Ammon's horn (tissue), 1 donor: ENCODE data around the gene COX6B1.
"Not testable (repeated sequence)": the region's sequence is repeated elsewhere in the genome, so short reads cannot be mapped to it uniquely, and the experiment has no call there.

Experiments used
- DNase-seq: peaks from one replicate; pipeline ENCODE4 v3.0.0-alpha.2; 2016; ENCODE audit warnings: low spot score

The COX6B1 gene

GRCh38 chr19:35648017-35648961 is at the start of gene COX6B1:
Gene COX6B1, plus strand, starts transcription at chr19:35648323. Its CDS starts 2,921 bp downstream, at chr19:35651244.
- DNase-seq, result peak; percentile 99

DNA sequence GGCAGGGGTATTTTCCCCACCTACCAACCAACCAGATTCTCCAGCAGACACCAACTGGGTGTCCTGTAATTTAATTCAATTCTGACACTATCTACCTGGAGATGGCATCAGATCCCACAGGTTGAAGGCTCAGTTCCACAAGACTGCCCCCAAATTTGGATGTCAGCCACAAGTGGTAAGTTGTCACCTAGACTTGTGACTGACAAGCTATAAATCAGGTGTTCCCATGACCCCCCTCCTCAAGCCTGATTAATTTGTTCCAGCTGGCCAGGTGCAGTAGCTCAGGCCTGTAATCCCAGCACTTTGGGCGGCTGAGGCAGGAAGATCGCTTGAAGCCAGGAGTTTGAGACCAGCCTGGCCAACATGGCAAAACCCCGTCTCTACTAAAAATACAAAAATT is 46.2 kb upstream of the COX6B1 start:
- no peak for DNase-seq

- not testable (repeated sequence) for DNase-seq
Observed at GRCh38 chr19:35604436-35604835, 43.7 kb upstream of the COX6B1 start.

GRCh38 chr19:35607170-35607569 is 41.0 kb upstream of the COX6B1 start:
- not testable (repeated sequence) for DNase-seq

GRCh38 chr19:35607661-35608060 is 40.5 kb upstream of the COX6B1 start:
- DNase-seq, result no peak

GRCh38 chr19:35608251-35608650 is 39.9 kb upstream of the COX6B1 start:
- DNase-seq, result no peak

DNA sequence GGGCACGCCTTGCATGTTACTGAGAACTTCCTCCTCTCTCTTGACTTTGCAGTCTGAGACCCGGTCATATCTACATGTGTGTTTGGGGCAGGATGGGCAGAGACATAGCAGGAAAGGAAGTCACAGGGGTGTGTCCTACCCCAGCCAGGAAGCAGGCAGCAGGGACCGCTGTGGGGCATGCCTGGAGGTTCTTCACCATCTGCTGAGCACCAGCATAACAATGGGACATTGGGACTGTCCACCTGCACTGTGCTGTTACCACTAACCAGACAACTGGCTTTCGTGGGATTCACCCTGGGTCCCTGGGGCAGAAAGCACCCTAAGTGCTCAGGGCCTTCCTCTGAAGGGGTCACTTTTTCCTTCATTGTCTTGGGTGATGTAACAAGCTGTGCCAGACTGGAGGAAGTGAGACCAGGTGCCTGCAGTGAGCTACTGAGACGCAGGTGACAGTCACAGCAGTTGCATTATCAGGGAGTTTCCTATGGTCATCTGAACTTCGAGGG is 38.2 kb upstream of the COX6B1 start:
- no peak for DNase-seq

- no peak for DNase-seq
Observed at GRCh38 chr19:35612224-35612558, 35.9 kb upstream of the COX6B1 start.

GRCh38 chr19:35612559-35613321 is 35.4 kb upstream of the COX6B1 start, which contains the start of gene HAUS5:
Gene HAUS5, plus strand, starts transcription at chr19:35612735. Its CDS starts 60 bp downstream, at chr19:35612795.
- DNase-seq, result peak; percentile 95

GRCh38 chr19:35613574-35613973 is 34.5 kb upstream of the COX6B1 start:
- no peak for DNase-seq

DNA sequence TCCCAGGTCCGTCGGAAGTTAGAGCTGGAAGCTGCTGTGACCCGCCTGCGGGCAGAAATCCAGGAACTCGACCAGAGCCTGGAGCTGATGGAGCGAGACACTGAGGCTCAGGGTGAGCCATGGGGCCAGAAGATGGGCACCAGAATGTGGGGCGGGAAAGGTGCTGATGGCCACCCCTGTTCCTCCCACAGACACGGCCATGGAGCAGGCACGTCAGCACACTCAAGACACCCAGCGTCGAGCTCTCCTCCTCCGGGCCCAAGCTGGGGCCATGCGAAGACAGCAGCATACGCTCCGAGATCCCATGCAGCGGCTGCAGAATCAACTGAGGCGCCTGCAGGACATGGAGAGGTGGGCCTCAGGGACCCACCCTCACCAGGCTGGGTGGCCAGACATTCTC is 33.1 kb upstream of the COX6B1 start:
- no peak for DNase-seq

GRCh38 chr19:35618857-35619256 is 29.3 kb upstream of the COX6B1 start:
- DNase-seq, result no peak

GRCh38 chr19:35619290-35619923 is 28.7 kb upstream of the COX6B1 start:
- DNase-seq, result no peak

GRCh38 chr19:35620001-35620400 is 28.1 kb upstream of the COX6B1 start:
- no peak for DNase-seq

DNA sequence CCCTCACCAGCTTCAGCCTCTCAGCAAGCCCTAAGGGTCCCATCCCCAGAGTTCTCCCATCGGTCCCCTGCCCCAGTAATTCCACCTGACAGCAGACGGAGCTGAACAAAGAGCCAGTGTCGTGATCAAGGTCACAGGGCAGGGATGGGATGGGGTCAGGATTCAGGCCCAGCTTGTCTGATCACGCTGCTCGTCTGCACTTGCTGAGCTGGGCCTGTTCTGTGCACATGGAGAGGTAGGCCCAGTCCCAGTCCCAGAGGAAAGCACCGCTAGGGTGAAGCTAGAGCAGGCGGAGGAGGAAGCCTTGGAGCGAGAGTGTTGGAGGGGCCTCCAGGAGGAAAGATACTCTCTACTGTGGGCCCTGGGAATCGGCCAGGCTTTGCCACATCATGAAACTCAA is 26.4 kb upstream of the COX6B1 start:
- no peak for DNase-seq

GRCh38 chr19:35622750-35623149 is 25.4 kb upstream of the COX6B1 start:
- DNase-seq, result no peak

GRCh38 chr19:35623327-35624010 is 24.7 kb upstream of the COX6B1 start:
- no peak for DNase-seq

DNA sequence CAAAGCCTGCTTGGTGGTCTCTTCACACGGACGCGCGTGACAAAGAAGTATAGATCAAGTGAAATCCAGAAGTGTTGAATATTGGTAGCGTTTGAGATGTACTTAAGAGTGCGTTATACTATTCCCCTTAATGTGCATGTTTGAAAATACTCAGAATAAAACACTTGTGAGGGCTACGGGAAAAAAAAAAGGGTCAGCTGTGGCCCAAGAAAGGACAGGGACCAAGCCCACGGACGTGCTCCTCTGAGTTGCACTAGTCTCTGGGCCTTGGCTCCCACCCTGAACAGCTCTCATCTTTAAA is 19.9 kb upstream of the COX6B1 start:
- no peak for DNase-seq

DNA sequence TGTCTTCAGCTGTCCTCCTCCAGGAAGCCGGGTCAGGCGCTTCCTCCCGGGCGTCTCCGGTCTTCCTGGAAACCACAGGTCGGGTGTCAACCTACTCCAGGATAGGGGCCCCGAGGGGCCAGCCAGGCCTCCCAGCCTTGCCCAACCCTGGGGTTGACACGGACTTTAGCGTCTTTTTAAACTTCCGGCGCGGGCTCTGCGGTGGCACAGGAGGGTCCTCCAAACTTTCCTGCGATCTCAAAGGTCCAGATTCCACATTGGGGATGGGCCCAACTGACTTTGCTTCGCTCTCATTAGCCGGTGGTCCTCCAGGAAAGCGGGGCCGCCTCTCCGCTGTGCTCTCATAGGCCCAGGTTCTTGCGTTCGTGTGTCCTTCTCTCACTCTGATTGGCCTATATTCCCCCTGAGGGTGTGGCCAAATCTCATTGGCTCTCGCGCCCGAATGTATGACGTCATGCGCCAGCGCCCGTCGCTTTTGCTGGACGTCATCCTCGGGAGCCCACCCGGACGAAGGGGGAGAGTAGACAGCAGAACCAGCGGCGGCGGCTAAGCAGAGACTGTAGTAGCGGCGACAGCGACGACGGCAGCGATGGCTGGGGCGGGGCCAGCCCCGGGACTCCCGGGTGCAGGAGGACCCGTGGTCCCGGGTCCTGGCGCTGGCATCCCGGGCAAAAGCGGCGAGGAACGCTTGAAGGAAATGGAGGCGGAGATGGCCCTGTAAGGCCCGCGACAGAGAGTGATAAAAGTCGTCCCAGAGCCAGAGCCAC is 19.4 kb upstream of the COX6B1 start, which contains the start of gene RBM42:
RBM42 (plus strand) TSS at position 472 of the 767 bp plus-strand sequence; CDS start at position 590, 118 bp downstream.
- peak; percentile 98 for DNase-seq

DNA sequence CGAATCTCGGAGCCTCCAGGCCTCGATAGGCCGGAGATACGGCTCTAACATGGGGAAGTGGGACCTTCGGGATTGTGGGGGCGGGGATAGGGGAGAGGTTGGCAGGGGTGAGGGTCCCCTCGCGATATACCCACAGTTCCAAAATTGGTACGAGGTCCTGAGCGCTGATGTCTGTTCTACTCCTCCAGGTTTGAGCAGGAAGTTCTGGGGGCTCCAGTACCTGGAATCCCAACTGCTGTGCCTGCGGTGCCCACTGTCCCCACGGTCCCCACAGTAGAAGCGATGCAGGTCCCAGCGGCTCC is 18.8 kb upstream of the COX6B1 start:
- no peak for DNase-seq
